Stimulated activated CD4-positive, alpha-beta T cell treated with anti-CD3 and anti-CD28 coated beads, Interleukin-1b, Interleukin-23, amount 100 ng/mL, for 1 hour (primary cell): ENCODE results near the gene ZNF511.
"Not testable (repeated sequence)": the region's sequence is repeated elsewhere in the genome, so short reads cannot be mapped to it uniquely, and the experiment has no call there.

Source experiments
- DNase-seq, 2 donors: peaks; one replicate each; pipeline ENCODE4 v3.0.0-alpha.2; 2020; ENCODE audit warnings: low read depth in 2 of 2

The ZNF511 gene

GRCh38 chr10:133314911-133315310 is 6.2 kb downstream of the ZNF511 start:
- DNase-seq: no peak

- DNase-seq: no peak
Observed at GRCh38 chr10:133315847-133316246, 7.1 kb downstream of the ZNF511 start.

GRCh38 chr10:133316266-133316665 is 7.6 kb downstream of the ZNF511 start:
- DNase-seq: no peak

- DNase-seq: no peak
Observed at GRCh38 chr10:133316732-133317131, 8.0 kb downstream of the ZNF511 start.

- DNase-seq: peak in 1 of 2 donors; percentile 36
Observed at GRCh38 chr10:133318494-133319127, 9.9 kb downstream of the ZNF511 start.

- DNase-seq: not testable (repeated sequence)
Observed at GRCh38 chr10:133320852-133321422, 12.2 kb downstream of the ZNF511 start.

- not testable (repeated sequence) for DNase-seq
Observed at GRCh38 chr10:133322064-133322709, 13.5 kb downstream of the ZNF511 start.

GRCh38 chr10:133324198-133324792 is 15.6 kb downstream of the ZNF511 start:
- DNase-seq: peak in 1 of 2 donors; percentile 18

GRCh38 chr10:133324857-133325260 is 16.1 kb downstream of the ZNF511 start:
- no peak for DNase-seq

- DNase-seq: no peak
Observed at GRCh38 chr10:133325440-133326222, 16.9 kb downstream of the ZNF511 start.

GRCh38 chr10:133326223-133326551 is 17.5 kb downstream of the ZNF511 start:
- no peak for DNase-seq

GRCh38 chr10:133326745-133327650 is 18.3 kb downstream of the ZNF511 start:
- no peak for DNase-seq

- DNase-seq: no peak
Observed at GRCh38 chr10:133327651-133328357, 19.1 kb downstream of the ZNF511 start.

- DNase-seq: no peak
Observed at GRCh38 chr10:133328358-133329343, 19.9 kb downstream of the ZNF511 start.

- peak; percentile 67 to 87 for DNase-seq
Observed at GRCh38 chr10:133329491-133330202, 20.9 kb downstream of the ZNF511 start.

- DNase-seq: no peak
Observed at GRCh38 chr10:133332936-133333699, 24.4 kb downstream of the ZNF511 start.

GRCh38 chr10:133334503-133335245 is 26.0 kb downstream of the ZNF511 start:
- no peak for DNase-seq
